ENCODE measurements around the gene PLPPR3.

The PLPPR3 gene, protein sequence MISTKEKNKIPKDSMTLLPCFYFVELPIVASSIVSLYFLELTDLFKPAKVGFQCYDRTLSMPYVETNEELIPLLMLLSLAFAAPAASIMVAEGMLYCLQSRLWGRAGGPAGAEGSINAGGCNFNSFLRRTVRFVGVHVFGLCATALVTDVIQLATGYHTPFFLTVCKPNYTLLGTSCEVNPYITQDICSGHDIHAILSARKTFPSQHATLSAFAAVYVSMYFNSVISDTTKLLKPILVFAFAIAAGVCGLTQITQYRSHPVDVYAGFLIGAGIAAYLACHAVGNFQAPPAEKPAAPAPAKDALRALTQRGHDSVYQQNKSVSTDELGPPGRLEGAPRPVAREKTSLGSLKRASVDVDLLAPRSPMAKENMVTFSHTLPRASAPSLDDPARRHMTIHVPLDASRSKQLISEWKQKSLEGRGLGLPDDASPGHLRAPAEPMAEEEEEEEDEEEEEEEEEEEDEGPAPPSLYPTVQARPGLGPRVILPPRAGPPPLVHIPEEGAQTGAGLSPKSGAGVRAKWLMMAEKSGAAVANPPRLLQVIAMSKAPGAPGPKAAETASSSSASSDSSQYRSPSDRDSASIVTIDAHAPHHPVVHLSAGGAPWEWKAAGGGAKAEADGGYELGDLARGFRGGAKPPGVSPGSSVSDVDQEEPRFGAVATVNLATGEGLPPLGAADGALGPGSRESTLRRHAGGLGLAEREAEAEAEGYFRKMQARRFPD

DNA sequence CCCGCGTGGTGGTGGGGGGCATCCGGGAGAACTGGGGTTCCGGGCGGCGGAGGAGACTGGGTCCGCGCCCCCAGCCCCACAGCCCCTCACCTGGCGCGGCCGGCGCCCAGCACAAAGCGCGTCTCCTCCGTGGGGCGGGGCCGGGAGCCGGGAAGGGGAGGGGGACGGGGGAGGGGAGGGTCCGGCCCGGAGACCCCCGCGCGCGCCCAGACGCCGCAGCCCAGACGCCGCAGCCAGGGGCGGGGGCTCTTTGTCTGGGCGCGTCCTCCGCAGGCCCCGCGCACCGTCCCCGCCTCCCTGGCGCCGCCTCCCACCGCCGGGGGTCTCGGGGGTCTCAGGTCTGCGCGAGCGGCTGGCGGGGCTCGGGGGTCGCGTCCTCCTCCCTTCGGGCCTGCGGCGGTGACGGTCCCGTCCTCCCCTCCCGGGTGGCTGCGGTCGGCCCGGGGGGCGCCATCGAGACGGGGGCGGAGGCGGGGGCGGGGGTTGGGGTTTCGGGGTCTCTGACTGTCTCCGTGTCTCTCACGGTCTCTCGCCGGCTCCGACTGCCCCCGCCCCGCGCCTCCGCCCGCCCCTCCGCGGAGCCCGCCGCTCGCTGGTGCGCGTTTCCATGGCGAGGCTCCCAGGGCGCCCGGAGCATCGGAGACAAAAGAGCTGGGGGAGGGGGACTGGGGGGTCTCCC lies at the start of gene PLPPR3:
TSS of gene PLPPR3 (minus strand) at position 131 of the 679 bp plus-strand sequence. CDS start 396 bp downstream, outside the sequence.
- DNase-seq (ENCODE audit: low read depth) = no peak
- peak within 1 kb of the TSS; percentile 24 for H3K4me3 ChIP-seq (ENCODE audit: low read length)
- TF ChIP-seq, protein P1, sequence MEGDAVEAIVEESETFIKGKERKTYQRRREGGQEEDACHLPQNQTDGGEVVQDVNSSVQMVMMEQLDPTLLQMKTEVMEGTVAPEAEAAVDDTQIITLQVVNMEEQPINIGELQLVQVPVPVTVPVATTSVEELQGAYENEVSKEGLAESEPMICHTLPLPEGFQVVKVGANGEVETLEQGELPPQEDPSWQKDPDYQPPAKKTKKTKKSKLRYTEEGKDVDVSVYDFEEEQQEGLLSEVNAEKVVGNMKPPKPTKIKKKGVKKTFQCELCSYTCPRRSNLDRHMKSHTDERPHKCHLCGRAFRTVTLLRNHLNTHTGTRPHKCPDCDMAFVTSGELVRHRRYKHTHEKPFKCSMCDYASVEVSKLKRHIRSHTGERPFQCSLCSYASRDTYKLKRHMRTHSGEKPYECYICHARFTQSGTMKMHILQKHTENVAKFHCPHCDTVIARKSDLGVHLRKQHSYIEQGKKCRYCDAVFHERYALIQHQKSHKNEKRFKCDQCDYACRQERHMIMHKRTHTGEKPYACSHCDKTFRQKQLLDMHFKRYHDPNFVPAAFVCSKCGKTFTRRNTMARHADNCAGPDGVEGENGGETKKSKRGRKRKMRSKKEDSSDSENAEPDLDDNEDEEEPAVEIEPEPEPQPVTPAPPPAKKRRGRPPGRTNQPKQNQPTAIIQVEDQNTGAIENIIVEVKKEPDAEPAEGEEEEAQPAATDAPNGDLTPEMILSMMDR (conservative IDR thresholded peaks at IDR 0.05; ENCODE audit: low read depth, low read length) = no peak

DNA sequence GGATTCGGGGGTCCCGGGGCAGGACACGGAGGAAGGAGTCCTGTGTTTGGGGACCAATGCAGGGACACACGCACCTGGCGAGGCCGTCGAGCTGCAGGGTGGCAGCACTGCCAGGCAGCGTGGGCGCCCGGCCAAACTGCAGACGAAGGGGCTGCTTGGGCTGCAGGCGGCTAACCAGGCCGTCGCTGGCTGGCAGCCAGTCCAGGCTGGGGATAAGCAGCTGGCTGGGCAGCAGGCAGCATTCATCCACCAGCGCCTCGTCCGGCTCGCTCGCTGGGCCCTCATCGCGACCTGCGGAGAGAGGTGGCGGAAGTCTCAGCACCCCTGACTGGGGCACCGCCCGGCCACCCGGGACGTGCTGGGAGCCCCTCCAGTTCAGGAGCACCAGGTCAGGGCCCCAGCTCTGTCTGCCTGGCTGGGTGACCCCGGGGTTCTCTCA lies 49.2 kb upstream of the PLPPR3 start:
- TF ChIP-seq, protein P1 (conservative IDR thresholded peaks at IDR 0.05; ENCODE audit: low read depth, low read length) = no peak
- H3K4me3 ChIP-seq (ENCODE audit: low read length) = no peak overlapping the region
- DNase-seq (ENCODE audit: low read depth) = peak; percentile 60

DNA sequence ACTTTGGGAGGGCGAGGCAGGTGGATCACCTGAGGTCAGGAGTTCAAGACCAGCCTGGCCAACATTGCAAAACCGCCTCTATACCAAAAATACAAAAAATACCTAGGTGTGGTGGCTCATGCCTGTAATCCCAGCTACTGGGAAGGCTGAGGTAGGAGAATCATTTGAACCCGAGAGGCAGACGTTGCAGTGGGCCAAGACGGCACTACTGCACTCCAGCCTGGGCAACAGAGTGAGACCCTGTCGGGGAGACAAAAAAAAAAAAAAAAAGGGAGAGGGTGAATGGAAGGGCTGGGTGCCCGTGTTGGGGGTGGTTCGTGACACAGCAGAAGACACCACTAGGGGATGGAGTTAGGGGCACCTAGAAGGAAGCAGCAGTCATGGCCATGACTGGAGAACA lies 48.6 kb upstream of the PLPPR3 start:
- H3K4me3 ChIP-seq (ENCODE audit: low read length) = no peak overlapping the region
- TF ChIP-seq, protein P1 (conservative IDR thresholded peaks at IDR 0.05; ENCODE audit: low read depth, low read length) = no peak
- DNase-seq (ENCODE audit: low read depth) = no peak

DNA sequence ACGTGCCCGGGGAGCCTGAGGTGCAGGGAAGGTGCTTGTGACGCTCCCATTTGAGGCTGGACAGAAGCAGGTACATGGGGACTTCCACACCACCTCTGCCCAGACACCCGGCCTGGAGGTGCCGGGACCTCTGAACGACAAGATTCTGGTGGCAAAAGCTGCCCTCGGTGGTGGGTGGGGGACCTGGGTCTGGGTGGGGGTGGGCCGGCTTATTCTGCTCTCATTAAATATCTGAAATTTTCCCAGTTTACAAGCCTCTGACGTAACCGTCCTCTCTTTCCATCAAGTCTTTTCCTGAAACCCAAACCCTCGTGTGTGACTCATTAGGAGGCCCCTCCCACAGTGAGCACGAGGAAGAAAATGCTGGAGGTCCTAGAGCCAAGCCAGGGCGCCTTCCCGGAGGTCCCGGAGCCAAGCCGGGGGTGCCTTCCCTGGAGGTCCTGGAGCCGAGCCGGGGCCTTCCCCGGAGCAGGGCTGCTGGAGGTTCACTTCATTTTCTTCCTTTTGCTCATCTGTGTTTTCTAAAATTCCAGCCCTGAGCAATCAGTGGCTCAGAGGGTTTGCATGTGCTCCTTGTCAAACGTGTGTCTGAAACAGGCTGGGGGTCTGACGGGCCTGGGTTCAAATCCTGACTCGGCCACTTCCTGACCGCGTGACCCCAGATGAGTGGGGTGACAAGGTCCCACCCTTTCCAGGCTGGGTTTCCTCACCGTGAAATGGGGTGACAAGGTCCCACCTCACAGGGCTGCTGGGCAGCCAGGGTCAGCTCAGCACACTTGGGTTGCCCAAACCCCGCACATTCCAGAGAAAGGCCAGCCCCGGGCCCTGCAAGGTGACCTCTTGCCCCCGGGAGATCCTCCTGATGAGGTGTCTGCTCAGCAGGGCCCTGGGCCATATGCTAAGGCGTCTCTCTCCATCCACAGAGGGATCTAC lies 47.8 kb upstream of the PLPPR3 start:
- TF ChIP-seq, protein P1 (conservative IDR thresholded peaks at IDR 0.05; ENCODE audit: low read depth, low read length) = no peak
- H3K4me3 ChIP-seq (ENCODE audit: low read length) = no peak overlapping the region
- DNase-seq (ENCODE audit: low read depth) = peak; percentile 68

DNA sequence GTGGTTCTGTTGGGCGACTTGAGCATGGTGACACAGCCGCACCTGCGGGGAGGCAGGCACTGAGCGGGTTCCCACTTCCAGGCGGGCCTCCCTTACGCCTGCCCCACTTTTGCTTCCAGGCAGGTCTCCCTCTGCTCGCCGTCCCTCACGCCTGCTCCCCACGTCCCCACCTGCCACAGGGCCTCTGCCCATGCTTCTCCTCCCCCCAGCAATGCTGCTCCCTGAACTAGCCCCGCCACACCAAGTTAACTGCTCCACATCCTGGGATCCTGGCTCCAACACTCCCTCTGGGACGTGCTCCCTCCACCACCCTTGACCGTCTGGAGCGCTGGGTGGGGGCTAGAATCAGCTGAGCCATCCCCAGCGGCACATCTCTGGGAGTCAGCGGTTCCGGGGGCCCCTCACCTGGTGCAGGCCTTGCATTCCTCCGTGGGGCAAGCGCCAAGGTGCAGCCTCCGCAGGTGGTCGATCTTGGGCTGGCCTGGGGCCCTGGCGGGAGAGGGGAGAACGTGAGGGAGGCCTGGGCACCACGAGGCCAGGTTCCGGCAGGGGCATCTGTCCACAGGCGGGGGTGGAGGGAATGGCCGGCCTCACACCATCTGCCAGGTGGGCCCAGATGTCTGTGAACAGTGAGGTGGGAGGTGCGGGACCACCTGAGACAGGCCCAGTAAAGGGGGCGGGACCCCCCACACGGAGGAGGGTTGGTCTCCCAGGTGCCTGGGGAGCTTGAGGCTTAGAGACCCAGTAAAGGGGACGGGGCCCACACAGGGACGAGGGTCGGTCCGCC lies 46.9 kb upstream of the PLPPR3 start:
- DNase-seq (ENCODE audit: low read depth) = no peak
- no peak overlapping the region for H3K4me3 ChIP-seq (ENCODE audit: low read length)
- TF ChIP-seq, protein P1 (conservative IDR thresholded peaks at IDR 0.05; ENCODE audit: low read depth, low read length) = no peak
